GM21367 (cell line): Measurements from ENCODE around the gene SDK2.

Source experiments
- ATAC-seq: cut with Tn5 transposase; IDR thresholded peaks from one replicate; pipeline ENCODE4 v1.9.1; 2021; ENCODE audit not compliant: unreplicated experiment

Gene SDK2

DNA sequence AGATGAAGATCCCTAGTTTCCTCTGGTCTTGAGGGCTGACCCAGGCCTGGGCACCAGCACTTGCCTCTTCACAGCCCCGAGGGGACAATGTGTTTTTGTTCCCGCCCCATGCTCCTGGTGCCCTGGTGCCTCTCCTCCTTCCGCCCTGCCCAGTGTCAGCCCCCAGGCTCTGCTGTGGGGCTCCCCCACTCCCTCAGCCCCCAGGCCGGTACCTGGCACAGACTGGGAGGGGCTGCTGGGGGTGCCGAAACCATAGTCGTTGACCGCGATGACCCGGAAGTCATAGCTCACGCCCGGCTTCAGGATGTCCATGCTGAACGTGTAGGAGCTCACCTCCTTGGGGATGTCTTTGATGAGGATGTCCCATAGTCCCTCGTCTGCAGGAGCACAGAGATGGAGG is 292.0 kb downstream of the SDK2 start:
- ATAC-seq: no peak

DNA sequence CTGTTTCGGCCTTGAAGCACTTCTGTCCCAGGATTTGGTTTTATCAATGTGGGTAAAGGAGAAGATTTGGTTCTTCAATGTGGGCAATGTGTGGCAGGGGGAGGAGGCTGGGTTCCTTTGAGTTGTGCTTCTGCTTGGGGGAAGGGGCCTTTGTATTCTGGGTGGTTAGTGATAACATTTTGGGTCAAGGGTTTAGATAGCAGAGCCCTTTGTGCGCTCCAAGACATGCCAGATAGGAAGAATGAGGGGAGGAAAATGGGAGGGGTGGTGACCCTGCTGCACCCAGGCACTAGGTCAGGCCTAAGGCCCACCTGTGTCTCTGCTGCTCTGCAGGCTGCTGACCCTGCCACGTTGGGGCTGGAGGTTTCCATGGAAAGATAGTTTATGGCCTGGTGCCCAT is 292.5 kb downstream of the SDK2 start:
- ATAC-seq: no peak

DNA sequence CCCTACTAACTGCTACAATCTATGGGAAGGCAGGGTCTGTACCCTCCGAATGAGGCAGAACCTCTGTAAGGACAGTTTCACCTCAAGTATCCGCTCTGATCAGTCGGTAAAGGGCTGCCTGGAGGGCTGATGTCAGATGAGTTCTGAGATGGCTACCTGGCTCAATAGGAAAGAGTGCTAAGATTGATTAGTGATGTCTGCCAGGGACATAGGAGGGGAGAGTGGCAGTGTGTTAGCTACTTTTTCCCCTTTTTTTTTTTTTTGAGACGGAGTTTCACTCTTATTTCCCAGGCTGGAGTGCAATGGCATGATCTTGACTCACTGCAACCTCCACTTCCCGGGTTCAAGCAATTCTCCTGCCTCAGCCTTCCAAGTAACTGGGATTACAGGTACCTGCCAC is 293.4 kb downstream of the SDK2 start:
- no peak for ATAC-seq

DNA sequence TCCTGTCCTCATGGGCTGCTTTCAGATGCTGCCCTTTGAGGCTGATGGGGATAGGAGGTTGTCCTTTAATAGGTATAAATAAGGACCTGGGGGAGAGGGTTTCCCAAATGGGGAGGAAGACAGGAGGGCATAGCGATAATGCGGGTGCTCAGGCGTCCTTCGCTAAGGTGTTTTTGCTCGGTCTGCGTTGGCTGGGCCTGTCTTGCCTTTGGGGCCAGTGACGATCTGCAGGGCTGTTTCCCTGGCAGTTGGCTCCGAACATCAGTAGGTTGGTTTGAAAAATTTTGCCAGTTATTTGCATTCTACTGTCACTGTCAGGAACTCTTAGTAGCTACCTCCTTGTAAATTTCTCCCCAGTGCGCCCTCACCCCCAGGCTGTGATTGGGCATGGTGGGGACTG is 294.6 kb downstream of the SDK2 start:
- ATAC-seq: no peak

DNA sequence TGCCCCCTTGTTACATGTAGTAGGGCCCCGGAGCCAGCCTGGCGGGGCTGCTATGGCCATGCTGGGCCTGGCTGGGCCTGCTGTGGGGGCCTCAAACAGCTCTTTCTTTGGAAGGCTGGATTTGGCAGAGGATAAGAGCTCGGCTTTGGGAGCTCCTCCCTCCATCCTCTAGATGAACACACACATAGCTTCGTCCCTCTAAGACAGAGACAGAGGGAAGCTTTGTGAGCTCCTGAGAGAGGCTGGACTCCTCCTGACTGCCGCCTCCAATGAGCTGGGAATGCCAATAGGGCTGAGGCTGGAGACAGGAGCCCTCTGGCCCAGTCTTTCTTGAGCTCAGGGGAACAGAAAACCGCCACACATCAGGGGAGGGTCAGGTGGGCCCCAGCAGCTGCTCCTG is 295.1 kb downstream of the SDK2 start:
- no peak for ATAC-seq

DNA sequence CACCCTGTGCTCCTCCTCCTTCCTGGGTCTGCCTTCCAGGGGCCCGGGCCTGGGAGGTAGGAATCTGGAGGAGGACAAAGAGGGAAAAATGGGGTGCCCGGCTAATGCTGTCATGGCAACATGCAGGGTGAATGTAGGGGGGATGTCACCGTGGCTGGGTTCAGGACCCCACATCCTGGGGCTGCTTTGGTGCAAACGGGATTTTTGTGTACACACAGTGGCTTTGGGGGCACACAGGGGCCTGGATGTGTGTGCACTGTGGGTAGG is 295.5 kb downstream of the SDK2 start:
- no peak for ATAC-seq

DNA sequence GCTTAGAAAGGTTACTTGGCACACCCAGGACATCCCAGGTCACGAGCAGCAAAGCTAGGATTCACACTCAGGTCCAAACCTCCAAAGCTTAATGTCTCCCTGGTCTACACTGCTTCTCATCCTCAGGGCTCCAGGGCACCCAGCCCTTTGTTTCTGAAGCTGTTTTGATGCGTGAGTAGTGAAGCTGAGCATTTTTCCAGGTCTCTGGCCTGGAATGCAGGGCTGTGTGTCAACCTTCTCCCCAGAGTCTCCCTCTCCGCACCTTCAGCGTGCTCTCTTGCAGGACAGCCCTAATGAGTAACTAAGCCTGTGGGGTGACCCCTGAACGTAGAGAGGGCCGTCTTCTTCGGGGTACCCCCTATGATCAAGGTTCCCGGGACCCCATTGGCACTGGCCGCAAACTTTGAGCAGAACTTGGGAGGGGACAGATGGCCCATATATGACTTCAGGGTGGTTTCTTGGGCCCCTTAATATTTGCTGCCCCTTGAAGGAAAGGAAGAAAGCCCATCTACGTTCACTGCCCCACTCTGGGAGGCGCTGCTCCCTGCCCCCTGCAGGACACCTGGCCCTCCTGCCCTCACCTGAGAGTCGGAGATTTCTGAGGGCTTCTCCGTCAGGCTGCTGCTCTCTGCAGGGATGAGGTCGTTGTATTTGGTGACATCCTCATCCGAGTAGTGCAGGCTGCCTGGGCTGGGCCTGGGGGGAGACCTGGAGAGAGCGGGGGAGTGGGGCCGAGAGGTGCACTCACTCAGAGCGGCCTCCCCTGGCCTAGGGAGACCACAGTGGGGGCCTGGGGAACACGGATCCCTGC is 296.0 kb downstream of the SDK2 start:
- no peak for ATAC-seq

DNA sequence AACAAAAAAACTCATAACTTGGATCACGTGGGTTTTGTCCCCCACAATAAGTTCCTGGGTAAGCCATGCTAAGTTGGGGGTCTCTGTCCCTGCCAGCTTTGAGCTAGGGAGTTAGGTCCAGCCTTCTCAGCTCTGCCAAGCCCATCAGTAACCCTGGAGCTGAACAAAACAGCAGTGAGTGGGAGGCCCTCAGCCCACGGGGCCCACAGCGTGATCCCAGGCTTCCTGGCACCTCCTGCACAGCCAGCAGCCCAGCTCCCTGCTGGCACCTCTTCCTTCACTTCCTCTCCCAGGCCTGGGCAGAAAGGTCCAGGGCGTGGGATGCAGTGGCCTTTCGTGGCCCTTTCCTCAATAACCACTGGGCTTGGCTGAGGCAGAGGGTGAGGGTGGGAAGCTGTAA is 296.9 kb downstream of the SDK2 start:
- ATAC-seq: no peak

DNA sequence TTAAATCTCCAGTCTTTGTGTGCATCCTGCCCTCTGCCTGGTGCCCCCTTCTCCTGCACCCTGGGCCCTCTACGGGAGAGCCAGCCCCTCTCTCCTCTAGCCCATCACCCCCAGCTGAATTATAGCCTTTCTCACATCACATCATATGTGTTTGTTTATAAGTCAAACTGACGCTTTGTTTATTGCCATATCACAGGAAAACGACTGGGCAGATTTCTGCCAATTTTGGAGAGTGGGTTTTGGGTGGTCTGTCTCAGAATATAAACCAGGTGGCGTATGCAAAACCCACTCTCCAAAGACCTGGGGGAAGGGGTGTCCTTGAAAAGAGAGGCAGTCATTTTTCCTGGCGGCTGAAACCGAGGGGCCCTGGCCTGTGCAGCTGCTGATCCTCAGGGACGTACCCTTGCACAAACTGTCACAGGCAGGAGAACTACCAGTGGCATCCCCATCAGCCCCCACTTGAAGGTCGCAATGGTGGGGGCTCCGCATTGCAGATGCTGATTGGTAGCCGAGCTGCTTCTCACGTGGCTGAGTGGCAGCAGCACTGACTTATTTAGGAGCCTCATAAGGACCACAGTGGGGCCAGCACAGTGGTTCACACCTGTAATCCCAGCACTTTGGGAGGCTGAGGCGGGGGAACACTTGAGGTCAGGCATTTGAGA is 297.6 kb downstream of the SDK2 start:
- no peak for ATAC-seq

DNA sequence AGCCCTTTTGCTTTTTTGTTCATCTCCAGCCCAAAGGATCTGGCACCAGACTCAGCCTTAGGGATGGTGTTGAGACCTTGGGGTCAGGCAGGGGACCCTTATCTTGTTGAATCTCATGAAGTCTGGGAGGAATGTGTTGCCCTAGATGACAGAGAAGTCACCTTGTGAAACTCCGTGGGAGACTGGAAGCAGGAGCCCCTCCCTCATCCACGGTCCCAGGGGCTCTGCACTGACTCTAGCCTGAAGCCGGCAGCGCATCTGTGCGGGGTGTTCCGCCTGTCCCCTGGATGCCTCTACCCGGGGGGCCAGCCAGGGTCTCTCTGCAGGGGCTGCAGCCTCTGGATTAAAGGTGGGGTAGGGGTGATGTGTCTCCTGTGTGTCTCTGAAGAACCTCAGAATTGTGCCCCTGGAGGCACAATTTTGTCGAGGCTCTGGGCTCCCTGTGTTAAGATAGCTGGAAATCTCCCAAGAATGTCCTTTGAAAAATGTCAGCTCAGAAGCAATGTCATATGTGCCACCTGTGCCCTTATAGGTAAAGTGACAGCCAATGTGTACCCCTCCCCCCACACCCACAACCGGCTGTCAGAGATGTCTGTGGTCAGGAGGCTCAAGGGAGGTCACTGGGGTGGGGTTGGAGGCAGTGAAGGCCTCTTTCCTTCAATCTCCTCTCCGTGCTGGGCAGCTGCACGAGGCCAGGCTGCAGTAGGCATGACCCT is 300.3 kb downstream of the SDK2 start:
- no peak for ATAC-seq

DNA sequence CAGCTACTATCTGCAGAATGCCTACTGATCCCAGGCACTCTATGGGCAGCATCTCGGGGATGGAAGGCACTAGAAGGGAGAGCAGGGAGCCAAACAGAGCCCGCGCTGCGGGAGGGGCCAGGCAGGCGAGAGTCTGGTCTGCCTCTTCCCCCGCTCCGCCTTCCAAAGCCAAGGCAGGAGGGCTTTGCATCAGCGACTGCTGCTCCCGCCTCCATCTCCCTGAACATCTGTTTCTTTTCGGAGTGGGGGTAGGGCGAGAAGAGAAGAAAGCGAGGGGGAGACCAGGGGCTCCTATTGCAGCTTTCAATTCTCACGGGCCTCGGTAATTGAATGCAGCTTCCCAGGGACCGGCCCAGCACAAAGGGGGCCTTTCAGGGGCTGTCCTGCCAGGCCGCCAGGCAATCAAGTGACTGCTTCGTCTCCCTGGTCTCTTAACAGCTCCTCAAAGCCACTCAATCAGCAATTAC is 301.0 kb downstream of the SDK2 start:
- no peak for ATAC-seq

DNA sequence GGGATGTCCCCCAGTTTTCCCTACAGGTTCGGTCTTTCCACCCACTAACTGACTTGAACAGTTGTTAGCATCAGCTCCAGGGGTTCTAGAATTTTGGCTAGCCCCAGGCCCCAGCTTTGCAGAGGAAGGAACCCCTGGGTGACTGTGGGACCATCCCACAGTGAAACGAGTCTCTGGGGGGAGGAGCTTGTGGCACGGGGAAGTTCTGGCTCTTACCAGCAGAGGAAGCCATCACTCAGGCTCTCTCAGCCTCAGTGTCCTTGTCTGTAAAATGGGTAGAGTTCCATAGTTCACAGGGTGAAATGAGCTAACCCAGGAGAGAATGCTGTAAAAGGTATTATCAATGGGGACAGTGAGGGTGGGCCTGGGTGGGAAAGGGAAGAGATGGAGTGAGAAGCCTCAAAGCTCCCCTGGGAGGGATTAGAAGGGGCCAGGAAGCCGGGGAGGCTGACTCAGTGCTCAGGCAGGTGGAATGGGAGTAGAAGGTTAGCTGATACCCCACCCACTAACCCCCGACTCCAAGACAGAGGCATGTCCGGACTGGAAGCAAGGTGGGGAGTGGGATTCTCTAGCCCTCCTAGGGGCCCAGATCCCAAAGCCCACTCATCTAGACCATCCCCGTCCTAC is 301.6 kb downstream of the SDK2 start:
- no peak for ATAC-seq

DNA sequence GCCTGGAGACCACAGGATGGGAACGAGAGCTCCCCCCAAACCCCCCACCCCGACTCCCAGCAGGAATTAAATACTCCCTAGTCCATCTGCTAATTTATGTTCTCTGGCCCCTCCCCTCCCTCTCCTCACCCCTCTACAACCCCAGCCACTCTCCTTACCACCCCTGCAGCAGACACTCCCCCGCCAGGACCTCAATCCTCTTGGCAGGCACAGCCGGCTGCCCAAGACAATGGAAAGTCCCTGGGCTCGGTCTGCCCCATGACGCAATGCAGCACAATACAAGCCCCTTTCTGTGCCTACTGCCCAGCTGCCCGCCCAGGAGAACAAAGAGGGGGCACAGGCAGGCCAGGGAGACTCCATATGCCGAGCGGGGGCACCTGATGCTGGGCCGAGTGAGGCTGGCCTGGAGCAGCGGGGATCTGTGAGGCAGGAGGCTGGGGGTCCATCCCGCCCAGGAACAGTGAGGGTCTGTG is 302.2 kb downstream of the SDK2 start:
- no peak for ATAC-seq

DNA sequence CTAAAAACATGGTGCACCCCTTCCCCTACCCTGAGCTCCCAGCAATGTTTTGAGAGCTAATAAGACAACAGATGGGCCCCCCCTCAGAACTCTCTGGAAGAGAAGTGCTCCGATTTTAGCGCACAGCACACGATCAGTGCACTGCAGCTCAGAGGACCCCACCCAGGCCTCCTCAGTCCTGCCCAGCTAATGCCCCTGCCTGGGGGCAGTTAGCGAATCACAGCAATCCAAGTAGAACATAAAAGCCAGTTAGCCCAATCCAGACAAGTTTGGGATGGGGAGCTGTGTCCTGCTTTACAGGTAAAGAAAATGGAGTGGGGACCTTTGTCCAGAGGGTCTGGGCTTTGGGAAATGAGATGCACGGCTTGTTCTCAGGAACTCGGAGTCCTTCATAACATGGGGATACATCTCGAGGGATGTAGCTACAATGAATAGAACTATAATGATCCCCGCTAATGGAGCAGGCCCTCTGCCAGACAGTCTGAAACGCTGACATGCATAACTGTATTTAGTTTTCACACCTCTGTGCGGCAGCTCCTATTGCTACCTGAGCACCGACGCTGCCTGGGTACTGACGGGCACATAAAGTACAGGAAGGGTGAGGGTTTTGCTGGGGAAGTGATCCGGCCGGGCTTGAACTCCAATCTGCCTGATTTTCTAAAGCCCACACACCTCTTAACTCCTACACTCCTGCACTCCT is 302.7 kb downstream of the SDK2 start:
- no peak for ATAC-seq

DNA sequence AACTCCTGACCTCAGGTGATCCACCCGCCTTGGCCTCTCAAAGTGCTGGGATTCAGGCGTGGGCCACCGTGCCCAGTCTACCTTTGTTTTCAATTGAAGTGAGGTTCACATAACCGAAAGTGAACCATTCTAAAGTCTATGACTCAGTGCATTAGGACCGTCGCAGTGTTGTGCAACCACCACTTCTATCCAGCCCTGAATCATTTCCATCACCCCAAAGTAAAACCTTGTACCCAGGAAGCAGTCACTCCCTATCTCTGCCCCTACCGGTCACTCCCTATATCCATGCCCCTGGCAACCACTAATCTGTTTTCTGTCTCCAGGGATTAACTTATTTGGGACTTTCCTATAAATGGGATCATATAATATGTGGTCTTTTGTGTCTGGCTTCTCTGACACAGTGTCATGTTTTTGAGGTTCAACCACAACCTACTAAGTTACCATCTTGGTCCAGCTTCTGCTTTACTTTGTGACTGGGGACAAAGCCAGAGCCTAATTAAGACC is 304.1 kb downstream of the SDK2 start:
- no peak for ATAC-seq

DNA sequence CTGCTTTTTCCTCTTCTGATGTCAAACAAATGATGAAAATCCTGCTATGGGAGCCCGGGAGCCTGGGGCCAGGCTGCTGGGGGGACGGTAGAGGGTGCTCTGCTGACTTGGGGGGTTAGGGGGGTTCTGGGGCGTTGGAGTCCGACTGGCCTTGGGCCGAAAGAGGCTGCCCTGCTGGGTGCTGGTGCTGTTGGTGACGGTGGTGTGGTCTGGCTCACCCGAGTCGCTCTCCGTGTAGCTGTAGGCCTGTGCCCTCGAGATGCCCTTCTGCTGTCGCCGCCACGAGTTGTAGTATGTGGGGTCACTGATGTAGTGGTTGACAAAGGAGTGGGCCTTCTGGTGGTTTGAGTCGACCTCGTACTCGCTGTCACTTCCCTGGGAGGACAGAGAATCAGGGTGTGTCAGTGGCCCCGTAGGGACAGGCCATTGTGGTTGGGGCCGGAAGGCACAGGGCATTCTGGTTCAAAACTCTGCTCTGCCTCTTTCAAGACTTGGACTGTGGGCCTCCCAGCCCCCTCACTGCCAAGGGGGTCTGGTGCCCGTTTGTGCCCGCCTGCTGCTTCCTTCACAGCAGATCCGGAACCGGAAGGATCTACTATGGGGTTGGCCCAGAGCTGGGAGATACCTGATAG is 305.6 kb downstream of the SDK2 start:
- no peak for ATAC-seq

DNA sequence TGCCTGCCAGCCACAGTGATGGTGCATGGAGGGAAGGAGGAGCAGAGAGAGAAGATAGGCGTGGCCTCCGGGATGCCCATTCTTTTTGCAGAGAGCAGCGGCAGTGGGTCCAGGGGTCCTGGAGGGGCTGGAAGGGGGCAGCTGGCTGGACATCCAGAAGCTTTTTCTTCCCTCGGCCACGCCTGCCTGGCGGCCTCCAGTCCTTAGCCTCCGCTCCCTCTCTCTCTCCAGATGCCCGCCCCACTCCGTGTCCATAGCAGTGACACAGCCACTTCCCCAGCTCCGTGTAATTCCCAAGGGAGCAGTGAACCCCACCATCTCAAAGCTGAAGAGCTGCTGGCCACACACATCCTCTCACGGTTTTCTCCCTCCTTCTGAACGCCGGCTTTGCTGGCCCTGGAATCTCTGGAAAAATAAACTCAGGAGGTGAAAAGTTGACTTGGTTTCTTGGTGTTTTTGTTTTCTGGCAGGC is 306.2 kb downstream of the SDK2 start:
- no peak for ATAC-seq

DNA sequence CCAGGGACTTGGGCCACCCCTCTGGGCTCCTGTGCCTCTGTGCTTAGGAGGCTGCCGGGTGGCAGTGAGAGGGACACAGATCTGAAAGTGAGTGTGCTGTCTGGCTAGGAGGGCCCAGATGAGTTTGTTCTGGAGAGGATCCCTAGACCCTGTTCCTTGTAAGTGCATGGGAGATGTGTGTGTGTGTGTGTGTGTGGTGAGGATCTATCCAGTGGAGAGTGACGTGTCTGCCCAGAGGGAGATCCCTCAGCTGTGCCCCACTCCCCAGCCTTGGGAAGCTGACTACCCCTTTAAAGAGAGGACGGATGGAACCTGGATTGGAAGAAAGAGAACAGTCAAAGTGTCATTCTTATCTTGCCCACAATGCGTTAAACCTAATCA is 306.9 kb downstream of the SDK2 start:
- no peak for ATAC-seq

DNA sequence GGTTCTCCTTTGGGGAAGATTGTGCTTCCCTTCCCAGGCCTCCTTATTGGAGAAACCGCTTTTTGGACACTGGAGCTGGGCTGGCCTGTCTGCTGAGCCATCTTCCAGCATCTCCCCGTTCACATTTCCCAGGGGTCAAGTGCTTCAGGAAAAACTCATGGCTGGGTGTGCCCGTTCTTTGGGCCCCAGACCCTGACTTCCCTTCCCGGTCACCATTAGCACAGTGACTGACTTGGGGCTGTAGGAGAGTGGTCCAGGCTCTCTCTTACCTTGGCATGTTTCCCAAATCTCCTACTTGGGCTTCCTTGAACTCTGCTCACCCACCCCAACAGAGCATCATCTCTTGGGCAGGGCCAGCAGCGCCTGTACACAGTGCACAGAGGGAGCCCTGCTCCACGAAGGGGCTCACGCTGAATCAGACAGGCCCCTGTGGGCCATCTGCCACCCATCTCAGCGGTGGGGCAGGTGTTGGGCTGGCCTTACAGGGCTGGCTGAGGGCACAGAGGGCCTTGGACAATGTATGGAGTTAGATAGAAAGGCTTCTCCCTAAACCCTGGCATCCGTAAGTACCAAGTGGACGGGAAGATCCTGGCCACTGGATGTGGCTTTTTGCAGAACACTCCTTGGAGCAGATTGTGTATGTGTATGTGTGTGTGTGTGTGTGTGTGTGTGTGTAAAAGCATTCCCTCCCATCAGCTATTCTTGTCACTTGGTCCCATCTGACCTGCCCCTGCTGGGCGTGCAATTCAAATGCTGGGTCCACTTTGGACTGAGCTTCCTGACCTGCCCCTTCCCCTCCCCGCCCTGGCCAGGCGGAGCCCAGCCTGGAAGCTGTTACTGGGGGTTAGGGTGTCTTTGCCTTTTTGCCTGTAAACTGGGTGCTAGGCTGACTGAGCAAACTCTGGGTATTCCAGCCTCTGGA is 307.6 kb downstream of the SDK2 start:
- no peak for ATAC-seq
